Calu3 (cell line): ENCODE results near the gene SHH. TPM values are rescaled to one million over a fixed set of nuclear protein-coding genes. Genes with fewer than 3 reads are reported as not detected.

Experiments
- BruUV-seq: library from RNA; stranded (reverse); fragments of 400-500 nt; replicated peaks from 2 replicates; lab custom pipeline; 2021; lab: Mats Ljungman, UMichigan
- CTCF ChIA-PET: fragments of 300-600 bp; sonication (Branson Sonifier 250); formaldehyde crosslinking; loops from one replicate; lab custom pipeline; 2022; ENCODE audit warnings: antibody characterized with exemption; lab: Charles Lee
- DNase-seq: peaks from one replicate; pipeline ENCODE4 v3.0.0; 2022
- H3K27ac Mint-ChIP-seq: one replicate; pipeline ENCODE4 v1.8.0; 2022; ENCODE audit warnings: mixed read lengths; ENCODE audit not compliant: unreplicated experiment
- H3K27me3 Mint-ChIP-seq: one replicate; pipeline ENCODE4 v1.8.0; 2022; ENCODE audit warnings: mixed read lengths; ENCODE audit not compliant: unreplicated experiment
- H3K36me3 Mint-ChIP-seq: one replicate; pipeline ENCODE4 v1.8.0; 2022; ENCODE audit warnings: mild to moderate bottlenecking, moderate library complexity, mixed read lengths; ENCODE audit not compliant: insufficient read depth, unreplicated experiment
- H3K4me1 Mint-ChIP-seq: one replicate; pipeline ENCODE4 v1.8.0; 2022; ENCODE audit warnings: mild to moderate bottlenecking, low read depth, mixed read lengths; ENCODE audit not compliant: unreplicated experiment
- H3K4me3 Mint-ChIP-seq: one replicate; pipeline ENCODE4 v1.8.0; 2022; ENCODE audit warnings: mild to moderate bottlenecking, low read depth, moderate library complexity, mixed read lengths; ENCODE audit not compliant: unreplicated experiment
- H3K9me3 Mint-ChIP-seq: one replicate; pipeline ENCODE4 v1.8.0; 2022; ENCODE audit warnings: low read depth, mixed read lengths; ENCODE audit not compliant: unreplicated experiment
- intact Hi-C: fragments of 100-400 bp; cut with micrococcal nuclease; formaldehyde crosslinking; loops from one replicate; pipeline ENCODE4 v1.10.0; 2022; ENCODE audit not compliant: unreplicated experiment
- total RNA-seq: library from RNA; stranded (reverse); gene quantifications from 2 replicates; pipeline ENCODE4 v1.2.3, GENCODE V29; 2022
- TF ChIP-seq, protein P1 (sequence below): fragments of 200-600 bp; IDR thresholded peaks from one replicate; pipeline ENCODE4 v1.8.0; 2022; ENCODE audit warnings: antibody characterized with exemption; ENCODE audit not compliant: unreplicated experiment

Gene SHH
- total RNA-seq, 1 experiment from 2014 or later: 1.1 TPM

DNA sequence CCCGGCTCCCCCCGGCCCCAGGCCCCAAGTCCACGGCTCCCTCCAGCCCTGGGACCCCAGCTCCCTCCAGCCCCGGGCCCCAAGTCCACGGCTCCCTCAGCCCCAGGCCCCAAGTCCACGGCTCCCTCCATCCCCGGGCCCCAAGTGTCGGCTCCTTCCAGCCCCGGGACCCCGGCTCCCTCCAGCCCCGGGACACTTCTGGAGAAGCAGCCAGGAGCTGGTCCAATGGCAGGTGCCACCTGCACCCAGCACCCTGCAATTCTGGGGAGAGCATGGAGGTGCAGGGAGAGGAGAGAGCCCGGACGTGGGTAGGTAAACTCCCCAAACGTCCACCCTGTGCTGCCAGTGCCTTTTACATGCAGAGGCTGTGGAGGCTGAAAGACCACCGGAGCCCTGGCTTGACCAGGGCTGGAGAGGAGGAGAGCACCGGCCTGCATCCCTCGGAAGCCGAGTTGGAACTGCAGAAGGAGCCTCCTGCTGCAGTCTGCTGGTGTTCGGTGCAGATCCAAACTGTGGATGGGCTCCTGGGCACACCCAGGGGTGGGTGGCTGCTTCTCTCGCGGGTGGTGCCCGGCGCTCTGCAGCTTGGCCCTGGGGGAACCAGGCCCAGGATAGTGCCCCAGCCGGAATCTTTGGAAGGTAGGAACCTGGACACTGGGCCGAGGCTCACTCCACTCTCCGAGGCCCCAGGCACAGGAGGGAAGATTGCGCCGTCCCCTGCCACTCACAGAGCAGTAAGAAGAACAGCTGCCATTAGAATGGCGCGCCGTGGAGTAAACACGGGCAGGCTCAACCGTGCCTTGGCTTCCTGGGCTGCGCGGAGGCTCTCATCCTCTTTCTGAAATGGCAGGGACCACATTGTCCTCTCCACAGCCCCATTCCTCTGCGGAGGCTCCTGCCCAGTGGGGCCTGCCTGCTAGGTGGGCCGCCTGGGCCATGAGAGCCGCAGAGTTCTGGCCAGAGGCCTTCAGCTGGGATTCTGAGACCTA is 14.7 kb downstream of the SHH start:
- Mint-ChIP-seq H3K27ac (no peak overlapping the region), H3K4me3 (no peak overlapping the region), H3K36me3 (no peaks in the 10 kb centered on the region), H3K9me3 (no peaks in the 10 kb centered on the region), H3K4me1 (no peaks in the 10 kb centered on the region), H3K27me3 (no peaks in the 10 kb centered on the region)
- DNase-seq: no peak
- no TSS peak for BruUV-seq
- TF ChIP-seq, protein P1, sequence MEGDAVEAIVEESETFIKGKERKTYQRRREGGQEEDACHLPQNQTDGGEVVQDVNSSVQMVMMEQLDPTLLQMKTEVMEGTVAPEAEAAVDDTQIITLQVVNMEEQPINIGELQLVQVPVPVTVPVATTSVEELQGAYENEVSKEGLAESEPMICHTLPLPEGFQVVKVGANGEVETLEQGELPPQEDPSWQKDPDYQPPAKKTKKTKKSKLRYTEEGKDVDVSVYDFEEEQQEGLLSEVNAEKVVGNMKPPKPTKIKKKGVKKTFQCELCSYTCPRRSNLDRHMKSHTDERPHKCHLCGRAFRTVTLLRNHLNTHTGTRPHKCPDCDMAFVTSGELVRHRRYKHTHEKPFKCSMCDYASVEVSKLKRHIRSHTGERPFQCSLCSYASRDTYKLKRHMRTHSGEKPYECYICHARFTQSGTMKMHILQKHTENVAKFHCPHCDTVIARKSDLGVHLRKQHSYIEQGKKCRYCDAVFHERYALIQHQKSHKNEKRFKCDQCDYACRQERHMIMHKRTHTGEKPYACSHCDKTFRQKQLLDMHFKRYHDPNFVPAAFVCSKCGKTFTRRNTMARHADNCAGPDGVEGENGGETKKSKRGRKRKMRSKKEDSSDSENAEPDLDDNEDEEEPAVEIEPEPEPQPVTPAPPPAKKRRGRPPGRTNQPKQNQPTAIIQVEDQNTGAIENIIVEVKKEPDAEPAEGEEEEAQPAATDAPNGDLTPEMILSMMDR: no peak
- CTCF ChIA-PET: interaction anchor here (0.6 kb wide), 1 partner anchor 66 kb away, joined by 4 read pairs; no protein-coding TSS in a partner anchor
- intact Hi-C loops: loop anchor here (1.0 to 10.0 kb wide), 4 partner anchors 587 to 1030 kb away; no protein-coding TSS in a partner anchor

DNA sequence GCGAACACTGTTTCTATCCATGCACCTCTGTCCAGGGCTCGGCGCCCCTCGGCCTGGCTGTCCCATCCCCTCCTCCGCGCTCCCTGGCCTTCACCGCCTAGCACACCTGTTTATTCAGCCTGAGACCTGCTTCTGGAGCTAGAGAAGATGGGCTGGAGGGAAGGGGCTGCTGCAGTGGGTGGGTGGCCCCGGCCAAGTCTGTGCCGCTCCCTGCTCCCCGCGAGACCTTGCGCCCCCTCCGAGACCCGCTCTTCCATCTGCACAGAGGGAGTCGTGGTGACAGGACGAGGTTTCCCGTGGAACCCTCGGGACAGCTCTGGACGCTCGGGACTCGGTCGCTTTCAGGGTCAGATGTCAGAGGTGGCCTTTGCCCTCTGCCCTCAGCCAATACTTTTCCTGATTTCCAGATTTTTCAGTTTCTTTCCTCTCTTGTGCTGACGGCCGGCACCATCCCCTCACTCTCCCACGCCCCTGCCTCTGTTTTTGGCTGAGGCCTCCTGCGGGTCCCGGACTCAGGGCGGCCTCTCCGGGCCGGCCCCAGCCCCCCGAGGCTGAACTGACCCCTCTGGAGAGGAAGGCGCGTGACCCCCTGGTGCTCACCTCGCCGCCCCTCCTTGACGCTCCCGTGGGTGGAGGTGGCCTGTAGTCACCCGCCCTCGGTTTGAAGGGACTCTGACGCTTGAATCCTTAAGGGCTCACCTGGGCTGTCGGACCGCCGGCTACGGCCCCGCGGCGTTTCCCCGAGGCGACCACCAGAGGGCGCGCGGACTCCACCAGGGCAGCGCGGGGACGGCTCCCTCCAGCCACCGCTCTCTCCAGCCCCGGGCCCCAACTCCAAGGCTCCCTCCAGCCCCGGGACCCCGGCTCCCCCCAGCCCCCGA is 15.6 kb downstream of the SHH start:
- Mint-ChIP-seq H3K27ac (no peak overlapping the region), H3K4me1 (no peaks in the 10 kb centered on the region), H3K9me3 (no peaks in the 10 kb centered on the region), H3K27me3 (no peaks in the 10 kb centered on the region), H3K36me3 (no peaks in the 10 kb centered on the region), H3K4me3 (no peak overlapping the region)
- no TSS peak for BruUV-seq
- peak; percentile 87 for DNase-seq
- TF ChIP-seq, protein P1: peak; percentile 96
- CTCF ChIA-PET: interaction anchor here (0.6 kb wide), 1 partner anchor 67 kb away, joined by 4 read pairs; no protein-coding TSS in a partner anchor
- intact Hi-C loops: loop anchor here (1.0 to 10.0 kb wide), 4 partner anchors 588 to 1031 kb away; no protein-coding TSS in a partner anchor

DNA sequence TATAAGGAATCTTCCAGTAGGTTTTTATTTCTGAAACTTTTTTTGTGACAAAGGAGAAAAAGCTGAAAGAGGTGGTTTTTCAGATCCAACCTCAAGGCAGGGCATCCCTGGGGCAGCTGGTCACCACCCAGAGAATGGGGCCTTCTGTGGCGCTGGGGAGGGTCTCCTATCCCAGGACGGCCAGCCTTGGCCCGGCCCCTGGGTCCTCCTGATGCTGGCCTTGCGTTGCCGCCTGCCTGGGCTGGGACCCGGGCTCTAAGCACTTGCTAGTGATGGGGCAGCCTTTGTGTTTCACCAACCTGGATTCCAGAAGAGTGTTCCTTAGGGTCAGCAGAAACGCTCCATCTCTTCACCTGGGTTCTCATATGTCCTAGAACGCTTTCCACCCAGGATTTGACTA is 16.3 kb downstream of the SHH start:
- Mint-ChIP-seq H3K27me3 (no peaks in the 10 kb centered on the region), H3K4me3 (no peak overlapping the region), H3K4me1 (no peaks in the 10 kb centered on the region), H3K36me3 (no peaks in the 10 kb centered on the region), H3K9me3 (no peaks in the 10 kb centered on the region), H3K27ac (no peak overlapping the region)
- BruUV-seq: no TSS peak
- intact Hi-C loops: loop anchor here (5.0 to 10.0 kb wide), 2 partner anchors 589 to 1031 kb away; no protein-coding TSS in a partner anchor
- no peak for DNase-seq
- TF ChIP-seq, protein P1: no peak
- CTCF ChIA-PET: no interaction called here

DNA sequence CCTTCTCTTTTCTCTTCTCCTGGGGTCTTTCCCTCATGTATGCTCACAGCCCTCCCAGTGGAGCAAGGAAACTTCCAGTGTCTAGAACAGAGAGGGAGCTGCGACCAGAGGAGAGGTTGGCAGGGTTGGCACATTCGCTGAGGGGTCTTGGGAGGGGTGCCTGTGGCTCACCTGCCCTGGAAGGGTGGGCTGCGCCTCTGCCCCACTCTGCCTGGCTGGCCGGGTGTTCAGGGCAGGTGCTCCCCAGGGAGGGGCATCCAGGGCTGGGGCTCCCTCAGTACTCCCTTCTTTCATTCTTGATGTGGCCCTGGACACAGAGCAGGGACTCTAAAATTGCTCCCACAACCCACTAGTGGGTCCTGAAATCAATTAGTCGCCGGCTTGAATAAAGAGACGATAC is 16.9 kb downstream of the SHH start:
- intact Hi-C loops: loop anchor here (5.0 to 10.0 kb wide), 2 partner anchors 589 to 1032 kb away; no protein-coding TSS in a partner anchor

More for the DNA sequence above, 16.9 kb downstream of the SHH start:
- no peak overlapping the region for H3K27ac Mint-ChIP-seq
- no peaks in the 10 kb centered on the region for H3K9me3 Mint-ChIP-seq
- TF ChIP-seq, protein P1: no peak
- BruUV-seq: no TSS peak
- CTCF ChIA-PET: no interaction called here
- H3K4me3 Mint-ChIP-seq: no peak overlapping the region
- no peaks in the 10 kb centered on the region for H3K4me1 Mint-ChIP-seq
- H3K36me3 Mint-ChIP-seq: no peaks in the 10 kb centered on the region
- H3K27me3 Mint-ChIP-seq: no peaks in the 10 kb centered on the region
- no peak for DNase-seq
